Esophagus muscularis mucosa (tissue), 4 donors: ENCODE results near the gene METTL5. TPM values are rescaled to one million over a fixed set of nuclear protein-coding genes. Genes with fewer than 3 reads are reported as not detected.
"Not testable (repeated sequence)": the region's sequence is repeated elsewhere in the genome, so short reads cannot be mapped to it uniquely, and the experiment has no call there.

Source experiments
- DNase-seq: peaks from one replicate; pipeline ENCODE4 v3.0.0-alpha.2; 2017; ENCODE audit errors: extremely low spot score
- H3K27ac ChIP-seq, 4 donors: fragments of 200-600 bp; sonication (generic); replicated peaks in 1 of 4; 1 replicate in 3 of 4; 2 replicates in 1 of 4; pipeline ENCODE4 v1.5.1; 2016 to 2019; ENCODE audit warnings: mild to moderate bottlenecking in 1 of 4
- H3K27me3 ChIP-seq, 4 donors: fragments of 200-600 bp; sonication (generic); one replicate each; pipeline versions ENCODE4 v1.5.1 to v1.6.0; 2016 to 2019
- H3K36me3 ChIP-seq, 4 donors: fragments of 200-600 bp; sonication (generic); one replicate each; pipeline ENCODE4 v1.5.1; 2016 to 2019
- H3K4me1 ChIP-seq, 4 donors: fragments of 200-600 bp; sonication (generic); one replicate each; pipeline ENCODE4 v1.5.1; 2016 to 2019
- H3K4me3 ChIP-seq, 4 donors: fragments of 200-600 bp; sonication (generic); 1 replicate in 2 of 4; 2 replicates in 2 of 4; pipeline ENCODE4 v1.5.1; 2016 to 2019; ENCODE audit warnings: mild to moderate bottlenecking in 4 of 4, moderate library complexity in 1 of 4
- H3K9me3 ChIP-seq, 4 donors: fragments of 200-600 bp; sonication (generic); 1 replicate in 3 of 4; 2 replicates in 1 of 4; pipeline ENCODE4 v1.5.1; 2016 to 2019
- EP300 ChIP-seq: sonication (generic); formaldehyde crosslinking; IDR thresholded peaks from one replicate; pipeline ENCODE4 v1.6.1; 2017; ENCODE audit warnings: antibody characterized with exemption
- POLR2A ChIP-seq: fragments of 450-650 bp; IDR thresholded peaks from one replicate; pipeline ENCODE4 v1.6.1; 2017; ENCODE audit warnings: antibody characterized with exemption, moderate library complexity, mild to moderate bottlenecking, low read depth
- POLR2AphosphoS5 ChIP-seq, 2 donors: sonication (generic); formaldehyde crosslinking; IDR thresholded peaks; one replicate each; pipeline ENCODE4 v1.6.1; 2017; ENCODE audit warnings: antibody characterized with exemption in 2 of 2
- WGBS: methylation state at CpG from one replicate; pipeline ENCODE4 v1.1.5; 2018; 5-methylcytosine and 5-hydroxymethylcytosine counted together
- intact Hi-C: fragments of 100-400 bp; cut with DNase I; formaldehyde crosslinking; loops from one replicate; pipeline ENCODE4 v1.15.1; 2023
- total RNA-seq, 4 donors: library from RNA; depleted of rRNA; stranded (reverse); fragments of >200 nt; gene quantifications; one replicate each; pipeline versions ENCODE4 v1.1.0 to v1.2.1, GENCODE V29; 2016
- TF ChIP-seq, protein P1 (sequence below), 3 experiments: fragments of 200-600 bp in 2 of 3; fragments of 450-650 bp in 1 of 3; sonication (generic) in 2 of 3; IDR thresholded peaks; one replicate each; pipeline ENCODE4 v1.5.1; 2017 to 2019; ENCODE audit warnings: antibody characterized with exemption in 3 of 3, mild to moderate bottlenecking in 2 of 3, moderate library complexity in 1 of 3

Gene METTL5
- total RNA-seq, 4 donors from 2014 or later, result 66.2 to 104 (median 75.2) TPM

DNA sequence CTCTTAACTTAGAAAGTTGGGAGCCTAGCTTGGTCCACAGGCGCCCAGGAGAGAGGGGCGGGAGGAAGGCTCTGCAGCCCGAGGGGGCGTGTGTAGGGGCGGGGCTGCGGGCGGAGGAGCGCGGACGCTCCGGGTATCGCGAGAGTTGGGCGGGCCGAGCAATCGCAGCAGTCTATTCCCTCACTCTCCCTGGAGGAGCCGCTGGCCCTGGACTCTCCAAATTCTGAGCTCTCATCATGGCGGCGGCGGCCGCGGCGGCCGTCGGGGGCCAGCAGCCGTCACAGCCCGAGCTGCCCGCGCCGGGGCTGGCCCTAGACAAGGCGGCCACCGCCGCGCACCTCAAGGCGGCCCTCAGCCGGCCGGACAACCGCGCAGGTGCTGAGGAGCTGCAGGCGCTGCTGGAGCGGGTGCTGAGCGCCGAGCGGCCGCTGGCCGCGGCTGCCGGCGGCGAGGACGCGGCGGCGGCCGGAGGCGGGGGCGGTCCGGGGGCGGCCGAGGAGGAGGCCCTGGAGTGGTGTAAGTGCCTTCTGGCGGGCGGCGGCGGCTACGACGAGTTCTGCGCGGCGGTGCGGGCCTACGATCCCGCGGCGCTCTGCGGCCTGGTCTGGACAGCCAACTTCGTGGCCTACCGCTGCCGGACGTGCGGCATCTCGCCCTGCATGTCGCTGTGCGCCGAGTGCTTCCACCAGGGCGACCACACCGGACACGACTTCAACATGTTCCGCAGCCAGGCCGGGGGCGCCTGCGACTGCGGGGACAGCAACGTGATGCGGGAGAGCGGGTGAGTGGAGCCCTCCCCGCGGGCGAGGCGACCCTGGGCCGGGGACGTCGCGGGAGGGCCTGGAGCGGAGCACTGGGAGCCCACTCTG, 2.8 kb upstream of the METTL5 start, which contains the start of gene UBR3:
Gene UBR3, plus strand, starts transcription at position 183 of the 869 bp plus-strand sequence. Its CDS starts 54 bp downstream, at position 237.
- peak within 1 kb of the TSS; percentile 79 to 97 (median 90) for H3K4me3 ChIP-seq
- peaks cover 48 to 73% (median 69%) of the 10 kb centered on the region in 4 donors for H3K4me1 ChIP-seq
- intact Hi-C loops, result loop anchor here (10.0 kb wide), 1 partner anchor 47 kb away; no protein-coding TSS in a partner anchor
- DNase-seq, result peak; percentile 96
- peak within 1 kb of the TSS; percentile 87 to 95 (median 92) for H3K27ac ChIP-seq
- TF ChIP-seq POLR2A (peak; percentile 63), EP300 (no peak), POLR2AphosphoS5 (IDR thresholded peaks at IDR 0.05) (peak; percentile 81 to 92)
- H3K27me3 ChIP-seq, result no peaks in the 10 kb centered on the region
- H3K9me3 ChIP-seq, result no peaks in the 10 kb centered on the region
- WGBS, result under 1% methylated on average over 35 of the region's 104 CpGs
- H3K36me3 ChIP-seq, result no peaks in the 10 kb centered on the region

DNA sequence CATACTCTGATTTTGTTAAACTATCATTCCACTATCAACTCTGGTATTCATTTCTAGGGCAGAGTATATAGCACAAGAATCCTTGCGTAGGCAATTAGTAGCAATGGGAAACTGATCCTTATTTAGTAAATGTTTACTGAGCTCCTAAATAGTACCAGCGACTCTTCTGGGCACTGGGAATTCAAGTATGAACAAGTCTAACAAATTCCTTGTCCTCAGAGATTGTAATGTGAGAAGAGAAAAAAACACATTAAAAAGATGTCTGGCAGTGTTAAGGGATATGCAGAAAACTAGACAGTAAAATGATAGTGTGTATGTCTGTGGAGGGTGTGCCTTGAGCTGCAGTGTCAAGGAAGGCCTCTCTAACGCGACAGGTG, 721 bp downstream of the METTL5 start:
- H3K27ac ChIP-seq, result peak overlapping the region; percentile 79 to 89 (median 86)
- peaks cover 28 to 52% (median 43%) of the 10 kb centered on the region in 4 donors for H3K4me1 ChIP-seq
- peaks cover 0 to 15% (median 3%) of the 10 kb centered on the region in 4 donors for H3K36me3 ChIP-seq
- TF ChIP-seq POLR2A, result no peak
- peak overlapping the region; percentile 70 to 92 (median 76) for H3K4me3 ChIP-seq
- DNase-seq, result no peak
- no peaks in the 10 kb centered on the region for H3K9me3 ChIP-seq
- 16% methylated on average over 4 of the region's 4 CpGs for WGBS
- intact Hi-C loops, result loop anchor here (2.0 to 10.0 kb wide), 2 partner anchors 51 to 105 kb away; no protein-coding TSS in a partner anchor
- no peaks in the 10 kb centered on the region for H3K27me3 ChIP-seq

DNA sequence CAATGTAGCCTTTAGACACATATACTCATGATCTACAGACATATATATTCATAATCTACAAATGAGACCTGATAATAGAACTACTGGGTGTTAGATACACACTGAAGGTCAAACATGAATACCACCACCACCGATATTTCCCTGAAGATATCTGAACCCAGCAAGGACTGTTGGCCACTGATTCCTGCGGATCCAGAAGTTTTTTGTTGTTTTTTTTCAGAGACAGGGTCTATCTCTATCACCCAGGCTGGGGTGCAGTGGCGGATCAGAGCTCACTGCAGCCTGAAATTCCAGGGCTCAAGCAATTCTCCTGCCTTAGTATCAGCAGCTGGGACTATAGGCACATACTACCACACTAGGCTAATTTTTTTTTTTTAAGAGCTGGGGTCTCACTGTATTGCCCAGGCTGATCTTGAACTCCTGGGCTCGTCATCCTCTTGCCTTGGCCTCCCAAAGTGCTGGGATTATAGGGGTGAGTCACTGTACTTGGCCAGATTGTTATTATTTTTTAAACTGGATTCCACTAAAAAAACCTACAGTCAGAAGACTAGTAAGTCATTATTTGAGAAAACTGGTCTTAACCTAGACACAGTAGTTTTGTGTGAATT, 1.8 kb downstream of the METTL5 start:
- Histone ChIP-seq H3K36me3 (peaks cover 0 to 26% (median 11%) of the 10 kb centered on the region in 4 donors), H3K4me1 (peaks cover 24 to 44% (median 37%) of the 10 kb centered on the region in 4 donors), H3K4me3 (no peak overlapping the region), H3K9me3 (no peaks in the 10 kb centered on the region), H3K27ac (peak overlapping the region in 1 of 4 donors; percentile 84), H3K27me3 (no peaks in the 10 kb centered on the region)
- TF ChIP-seq EP300 (no peak), POLR2A (no peak), POLR2AphosphoS5 (IDR thresholded peaks at IDR 0.05) (no peak)
- TF ChIP-seq, protein P1, sequence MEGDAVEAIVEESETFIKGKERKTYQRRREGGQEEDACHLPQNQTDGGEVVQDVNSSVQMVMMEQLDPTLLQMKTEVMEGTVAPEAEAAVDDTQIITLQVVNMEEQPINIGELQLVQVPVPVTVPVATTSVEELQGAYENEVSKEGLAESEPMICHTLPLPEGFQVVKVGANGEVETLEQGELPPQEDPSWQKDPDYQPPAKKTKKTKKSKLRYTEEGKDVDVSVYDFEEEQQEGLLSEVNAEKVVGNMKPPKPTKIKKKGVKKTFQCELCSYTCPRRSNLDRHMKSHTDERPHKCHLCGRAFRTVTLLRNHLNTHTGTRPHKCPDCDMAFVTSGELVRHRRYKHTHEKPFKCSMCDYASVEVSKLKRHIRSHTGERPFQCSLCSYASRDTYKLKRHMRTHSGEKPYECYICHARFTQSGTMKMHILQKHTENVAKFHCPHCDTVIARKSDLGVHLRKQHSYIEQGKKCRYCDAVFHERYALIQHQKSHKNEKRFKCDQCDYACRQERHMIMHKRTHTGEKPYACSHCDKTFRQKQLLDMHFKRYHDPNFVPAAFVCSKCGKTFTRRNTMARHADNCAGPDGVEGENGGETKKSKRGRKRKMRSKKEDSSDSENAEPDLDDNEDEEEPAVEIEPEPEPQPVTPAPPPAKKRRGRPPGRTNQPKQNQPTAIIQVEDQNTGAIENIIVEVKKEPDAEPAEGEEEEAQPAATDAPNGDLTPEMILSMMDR (IDR thresholded peaks at IDR 0.05), result no peak
- intact Hi-C loops, result loop anchor here (10.0 kb wide), 1 partner anchor 52 kb away; no protein-coding TSS in a partner anchor
- DNase-seq, result no peak
- 93% methylated on average over 4 of the region's 4 CpGs for WGBS

DNA sequence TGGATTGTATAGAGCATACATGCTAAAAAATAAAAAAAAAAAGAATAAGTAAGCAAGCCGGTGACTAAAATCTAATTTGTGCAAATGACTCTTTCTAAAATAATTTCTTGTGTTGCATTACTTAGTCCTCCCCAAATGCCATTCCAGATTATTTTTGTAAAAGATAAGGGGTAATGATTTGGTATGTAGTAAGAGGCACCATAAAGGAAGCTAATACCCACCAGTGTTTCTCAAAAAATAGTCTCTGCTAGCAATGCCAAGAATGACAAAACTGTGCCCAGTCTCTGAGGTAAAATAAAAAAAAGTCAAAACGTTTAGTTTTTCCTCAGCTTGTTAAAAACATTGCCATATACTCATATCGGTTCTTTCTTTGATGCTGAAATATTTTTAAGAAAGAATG, 2.7 kb downstream of the METTL5 start:
- no peaks in the 10 kb centered on the region for H3K9me3 ChIP-seq
- no peak for DNase-seq
- intact Hi-C loops, result loop anchor here (10.0 kb wide), 1 partner anchor 53 kb away; no protein-coding TSS in a partner anchor
- 64% methylated on average over 3 of the region's 3 CpGs for WGBS
- H3K4me3 ChIP-seq, result no peak overlapping the region
- peaks cover 3 to 34% (median 17%) of the 10 kb centered on the region in 4 donors for H3K36me3 ChIP-seq
- H3K27me3 ChIP-seq, result no peaks in the 10 kb centered on the region
- H3K27ac ChIP-seq, result no peak overlapping the region
- no peak for TF ChIP-seq EP300
- no peak for TF ChIP-seq POLR2A
- no peak for TF ChIP-seq POLR2AphosphoS5 (IDR thresholded peaks at IDR 0.05)
- TF ChIP-seq, protein P1 (IDR thresholded peaks at IDR 0.05), result no peak
- peaks cover 24 to 42% (median 35%) of the 10 kb centered on the region in 4 donors for H3K4me1 ChIP-seq

DNA sequence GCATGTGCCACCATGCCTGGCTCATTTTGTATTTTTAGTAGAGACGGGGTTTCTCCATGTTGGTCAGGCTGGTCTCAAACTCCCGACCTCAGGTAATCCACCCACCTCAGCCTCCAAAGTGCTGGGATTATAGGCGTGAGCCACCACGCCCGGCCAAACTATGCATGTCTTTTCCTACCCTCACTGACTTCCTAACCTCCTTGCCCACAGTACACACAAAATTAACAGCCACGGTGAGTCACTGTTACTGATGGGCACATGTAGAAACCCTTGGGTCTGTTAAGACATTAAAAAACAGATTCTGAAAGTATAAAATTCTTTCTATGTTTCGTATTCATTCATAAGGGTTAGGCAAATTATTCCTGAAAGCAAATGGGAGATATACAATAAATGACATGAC, 4.6 kb downstream of the METTL5 start:
- not testable (repeated sequence) for H3K9me3 ChIP-seq, DNase-seq, H3K27me3 ChIP-seq, H3K27ac ChIP-seq, H3K4me3 ChIP-seq
- WGBS, result 90% methylated on average over 6 of the region's 7 CpGs
- intact Hi-C loops, result loop anchor here (10.0 kb wide), 1 partner anchor 55 kb away; no protein-coding TSS in a partner anchor
- Histone ChIP-seq H3K4me1 (peaks cover 18 to 34% (median 29%) of the 10 kb centered on the region in 4 donors), H3K36me3 (peaks cover 3 to 52% (median 32%) of the 10 kb centered on the region in 4 donors)
